HG03064 (cell line): ENCODE results near the gene CYP26B1.

Experiments
- ATAC-seq: cut with Tn5 transposase; IDR thresholded peaks from one replicate; pipeline ENCODE4 v1.9.1; 2021; ENCODE audit warnings: low read depth; ENCODE audit not compliant: unreplicated experiment

The CYP26B1 gene

DNA sequence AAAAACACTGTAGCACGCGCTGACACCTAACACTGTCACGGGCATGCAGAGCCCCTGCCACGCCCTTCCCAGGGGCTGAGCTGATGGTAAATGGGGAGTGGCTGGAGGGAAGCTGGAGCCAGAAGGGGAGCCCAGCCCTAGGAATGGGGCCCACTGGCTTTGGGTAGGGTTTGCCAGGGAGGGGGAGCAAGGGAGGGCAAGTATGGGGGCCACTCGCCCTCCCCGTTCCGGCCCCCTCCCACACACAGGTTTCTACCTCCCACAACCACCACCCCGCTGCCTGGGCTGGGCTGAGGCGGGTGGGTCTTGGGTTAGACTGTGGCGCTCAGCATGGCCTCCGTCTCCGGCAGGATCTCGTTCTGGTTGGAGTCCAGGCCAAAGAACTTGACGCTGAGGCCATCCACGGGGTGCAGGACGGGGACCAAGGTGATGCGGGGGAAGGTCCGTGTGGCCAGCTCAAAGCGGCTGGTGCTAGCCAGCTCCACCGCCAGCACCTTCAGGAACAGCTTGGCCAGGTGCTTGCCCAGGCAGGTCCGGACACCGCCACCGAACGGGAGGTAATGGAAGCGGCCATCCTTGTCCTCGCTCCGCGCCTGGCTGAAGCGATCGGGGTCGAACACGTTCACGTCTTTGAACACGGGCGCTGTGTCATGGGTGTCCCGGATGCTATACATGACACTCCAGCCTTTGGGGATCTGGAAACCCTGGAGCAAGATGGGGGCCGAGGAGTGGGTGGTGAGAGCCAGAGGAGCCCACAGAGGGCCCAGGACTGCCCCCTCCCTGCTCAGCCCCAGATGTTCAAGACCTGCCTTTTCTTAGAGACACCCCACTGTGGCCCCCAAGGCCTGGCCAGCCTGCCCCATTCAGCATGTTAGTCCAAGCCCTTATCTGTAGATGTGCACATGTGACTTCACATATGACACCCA lies 15.5 kb downstream of the CYP26B1 start:
- ATAC-seq: no peak

DNA sequence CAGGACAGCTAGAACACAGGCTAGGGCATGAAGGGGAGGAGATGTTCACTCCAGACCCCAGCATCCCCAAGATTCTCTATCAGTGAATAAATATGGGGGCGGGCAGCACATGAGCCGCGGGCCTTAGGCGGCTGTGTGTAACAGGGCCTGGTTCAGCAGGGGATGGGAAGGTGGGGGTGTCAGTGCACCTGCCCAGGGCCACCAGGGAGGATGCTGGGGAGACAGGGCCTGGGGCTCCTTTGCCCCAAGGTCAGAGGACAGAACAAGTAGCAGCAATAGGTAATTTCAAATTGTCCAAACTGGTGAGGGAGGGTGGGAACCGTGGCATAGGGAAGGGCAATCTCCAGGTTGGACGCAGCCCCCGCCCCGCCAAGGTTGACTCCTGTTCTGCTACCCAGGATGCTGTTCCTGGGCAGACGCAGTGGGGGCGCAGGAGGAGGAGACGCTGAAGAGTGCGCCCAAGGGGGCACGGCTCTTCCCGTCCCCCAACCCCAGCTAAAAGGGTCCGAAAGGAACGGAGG lies 16.2 kb downstream of the CYP26B1 start:
- no peak for ATAC-seq

DNA sequence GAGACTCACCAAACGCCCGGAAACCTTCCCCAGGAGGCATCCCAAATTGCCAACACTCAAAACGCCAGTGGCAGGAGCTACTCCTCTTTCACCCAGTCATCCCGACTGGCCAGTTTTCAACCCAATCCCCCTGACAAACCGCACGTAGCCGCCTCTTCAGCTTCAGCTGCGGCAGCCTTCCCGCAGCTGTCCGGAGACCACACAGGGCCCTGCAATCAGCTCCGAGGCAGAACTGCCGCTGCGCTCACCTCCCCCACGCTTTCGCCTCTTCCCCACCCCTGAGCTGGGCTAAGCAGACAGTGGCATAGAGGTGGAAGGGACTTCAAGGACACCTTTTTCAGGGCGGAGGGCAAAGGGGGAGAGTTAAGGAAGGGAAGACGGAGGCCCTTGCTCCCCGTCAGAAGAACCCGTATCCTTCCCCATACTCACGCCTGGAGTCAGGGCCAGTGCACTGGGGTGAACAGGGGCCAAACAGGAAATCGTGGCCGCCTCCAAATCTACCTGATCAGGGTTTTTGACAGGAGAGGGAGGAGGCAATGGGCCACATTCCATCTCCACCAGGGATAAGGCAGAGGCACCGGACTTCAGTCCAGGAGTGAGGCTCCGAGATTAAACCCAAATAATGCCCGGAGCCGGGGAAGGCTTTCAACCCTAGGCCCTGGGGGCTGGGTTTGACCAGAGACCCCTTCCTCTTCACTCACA lies 16.9 kb downstream of the CYP26B1 start:
- ATAC-seq: no peak

DNA sequence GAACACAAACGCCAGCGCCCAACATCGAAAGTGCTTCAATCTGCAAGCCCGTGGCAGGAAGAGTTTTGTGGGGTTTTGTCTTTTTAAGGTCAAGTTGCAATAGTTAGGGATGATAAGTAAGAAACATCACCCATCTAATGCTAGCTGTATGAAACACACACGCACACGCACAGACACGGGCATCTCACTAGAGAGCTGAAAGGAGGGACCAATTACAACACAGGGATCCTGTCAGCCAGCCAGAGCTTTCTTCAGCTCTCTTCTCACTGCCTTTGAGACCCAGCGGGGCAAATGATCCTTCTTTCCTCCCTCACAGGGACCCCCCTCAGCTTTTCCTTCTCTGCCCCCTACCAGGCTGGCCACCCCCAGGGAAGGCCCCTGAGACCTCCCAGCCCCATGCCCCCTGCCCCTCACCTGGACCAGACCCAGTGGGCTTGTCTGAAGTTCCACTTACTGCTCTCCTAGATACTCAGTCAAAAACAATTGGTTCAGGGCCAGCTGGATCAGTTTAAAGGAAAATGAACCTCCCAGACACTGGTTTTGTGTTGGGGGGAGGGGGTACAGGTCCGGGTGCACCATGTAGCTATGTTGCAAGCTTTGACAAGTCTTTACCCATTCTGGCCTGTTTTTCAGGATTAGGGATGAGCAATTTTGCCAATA lies 17.9 kb downstream of the CYP26B1 start:
- ATAC-seq: no peak

GRCh38 chr2:72128843-72129227 lies 18.8 kb downstream of the CYP26B1 start:
- ATAC-seq: no peak

GRCh38 chr2:72128059-72128842 lies 19.4 kb downstream of the CYP26B1 start:
- no peak for ATAC-seq

- ATAC-seq: no peak
Measured at GRCh38 chr2:72127401-72128058, 20.1 kb downstream of the CYP26B1 start.

GRCh38 chr2:72126186-72127100 lies 21.2 kb downstream of the CYP26B1 start:
- ATAC-seq: no peak

DNA sequence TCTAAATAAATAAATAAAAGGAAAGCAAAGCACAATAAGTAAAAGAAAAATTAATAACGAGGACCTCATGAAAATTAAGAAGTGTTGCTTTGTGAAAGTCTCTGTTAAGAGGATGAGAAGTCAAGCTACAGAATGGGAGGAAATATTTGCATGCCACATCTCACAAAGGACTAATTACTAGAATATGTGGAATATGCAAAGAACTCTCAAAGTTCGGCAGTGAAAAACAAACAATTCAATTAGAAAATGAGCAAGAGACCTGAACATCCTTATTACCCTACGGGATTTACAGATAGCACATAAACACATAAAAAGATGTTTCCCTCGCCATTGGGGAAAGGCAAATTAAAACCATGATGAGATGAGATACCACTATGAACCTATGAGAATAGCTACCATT lies 23.3 kb downstream of the CYP26B1 start:
- no peak for ATAC-seq

GRCh38 chr2:72121153-72121552 lies 26.5 kb downstream of the CYP26B1 start:
- ATAC-seq: no peak

- ATAC-seq: no peak
Measured at GRCh38 chr2:72118951-72119350, 28.7 kb downstream of the CYP26B1 start.

GRCh38 chr2:72118386-72118785 lies 29.3 kb downstream of the CYP26B1 start:
- ATAC-seq: no peak

- no peak for ATAC-seq
Measured at GRCh38 chr2:72117718-72118117, 29.9 kb downstream of the CYP26B1 start.

GRCh38 chr2:72117029-72117428 lies 30.6 kb downstream of the CYP26B1 start:
- no peak for ATAC-seq

- ATAC-seq: no peak
Measured at GRCh38 chr2:72116081-72116533, 31.6 kb downstream of the CYP26B1 start.

DNA sequence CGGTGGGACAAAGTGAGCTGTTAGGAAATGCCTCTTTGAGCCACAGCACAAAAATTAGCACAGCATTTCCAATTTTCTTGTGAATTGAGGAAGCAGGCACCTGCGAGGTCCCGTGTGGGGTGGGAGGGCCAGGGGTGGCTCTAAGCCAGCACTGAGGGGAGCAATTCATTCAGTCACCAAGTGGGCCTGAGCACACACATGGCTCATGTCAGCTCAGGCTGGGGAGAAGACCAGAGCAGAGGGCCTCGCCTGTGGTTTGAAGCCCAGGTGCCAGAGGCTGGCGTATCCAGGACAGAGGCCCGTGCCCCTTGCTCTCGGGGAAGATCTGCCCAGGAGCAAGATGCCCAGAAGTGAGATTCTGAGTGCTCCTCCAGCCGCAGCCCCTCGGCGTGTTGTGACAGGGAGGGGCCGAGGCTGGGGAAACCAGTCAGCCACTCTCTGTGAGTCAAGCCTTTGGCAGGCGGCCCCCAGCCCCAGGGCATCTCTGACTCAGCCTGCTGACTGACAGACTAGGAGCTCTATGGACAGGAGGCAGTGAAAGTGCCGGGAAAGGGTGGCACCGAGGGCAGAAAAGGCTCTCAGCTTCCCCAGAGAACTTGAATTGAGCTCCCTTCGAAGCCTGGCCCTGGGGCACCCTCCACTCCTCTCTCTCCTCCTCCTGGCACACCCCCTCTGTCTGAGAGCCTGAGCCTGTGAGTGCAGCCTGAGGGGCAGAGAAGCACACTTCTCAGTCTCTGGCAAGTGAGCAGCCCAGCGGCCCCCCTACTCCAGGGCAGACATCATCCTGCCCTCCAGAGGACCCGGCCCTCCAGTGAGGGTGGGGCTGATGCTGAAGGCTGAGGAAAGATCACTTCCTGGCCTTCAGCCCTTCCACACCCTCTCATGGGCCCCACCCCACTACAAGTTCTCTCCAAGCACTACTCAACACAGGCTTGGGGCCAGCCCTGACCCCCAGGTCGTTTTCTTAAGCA lies 32.3 kb downstream of the CYP26B1 start:
- ATAC-seq: no peak

DNA sequence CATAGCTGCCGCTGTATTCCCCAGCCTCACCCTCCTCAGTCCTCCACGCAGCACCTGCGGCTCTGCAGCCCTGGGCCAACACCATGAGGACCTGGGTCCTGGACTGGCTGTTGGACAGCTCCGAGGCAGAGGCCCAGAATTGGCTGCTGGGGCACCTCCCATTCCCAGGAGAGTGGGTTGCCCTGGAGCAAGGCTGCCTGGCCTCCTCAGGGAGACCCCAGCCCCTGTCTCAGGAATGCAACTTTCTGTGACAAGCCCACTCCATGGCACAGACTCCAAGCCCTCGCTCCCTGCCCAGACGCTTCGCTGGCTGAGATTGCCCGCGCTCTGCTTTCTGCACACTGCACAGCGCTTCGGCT lies 33.0 kb downstream of the CYP26B1 start:
- no peak for ATAC-seq
